PC-9 (cell line): ENCODE data around the gene SELPLG.

Experiments used
- EZH2 ChIP-seq: fragments of 200-600 bp; sonication (generic); IDR thresholded peaks from 2 replicates; pipeline ENCODE4 v1.8.0; 2017; ENCODE audit warnings: antibody characterized with exemption, low read depth
- TF ChIP-seq, protein P1 (sequence below): fragments of 200-600 bp; sonication (generic); conservative IDR thresholded peaks from 2 replicates; pipeline ENCODE4 v1.6.1; 2017; ENCODE audit warnings: mixed run types, antibody characterized with exemption, mild to moderate bottlenecking, moderate library complexity

DNA sequence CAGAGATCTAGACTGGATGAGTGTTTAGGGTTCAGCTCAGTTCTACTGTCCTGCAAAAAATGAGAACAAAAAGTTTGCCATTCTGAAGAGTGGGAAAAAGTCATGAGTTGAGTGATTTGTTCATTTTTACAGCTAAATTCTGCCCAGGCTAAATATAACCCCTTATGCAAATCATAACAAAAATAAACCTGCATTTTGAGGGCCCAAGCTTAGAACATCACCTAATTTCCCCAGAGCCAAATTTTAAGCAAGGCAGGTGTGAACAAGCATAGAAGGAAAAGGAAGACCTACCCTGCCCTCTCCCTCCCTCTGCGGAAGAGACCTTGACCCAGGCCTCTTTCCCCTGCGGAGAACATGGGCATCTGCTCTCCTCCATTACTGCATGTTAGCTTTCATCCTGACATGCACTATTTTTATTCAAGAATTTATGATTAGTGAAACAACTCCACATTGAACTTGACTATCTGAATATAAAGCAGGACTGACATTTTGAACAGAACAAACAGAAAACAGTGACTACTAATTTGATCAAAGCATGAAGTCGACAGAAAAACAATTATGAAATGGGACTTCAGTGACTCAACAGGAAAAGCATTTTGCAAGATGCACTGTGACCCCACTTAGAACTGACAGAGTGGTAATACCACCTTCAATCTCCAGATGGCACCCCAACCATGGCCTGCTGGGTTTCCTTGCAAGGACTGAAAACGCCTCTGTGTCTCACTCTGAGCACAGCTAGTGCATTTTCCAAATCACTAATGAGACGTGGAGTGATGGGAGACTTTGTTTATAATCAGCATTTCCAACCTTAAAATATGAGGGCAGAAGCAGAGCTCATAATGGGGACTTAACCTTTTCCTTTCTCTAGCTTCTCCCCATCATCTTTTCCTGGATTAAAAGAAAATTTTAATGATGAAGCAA, 30.9 kb upstream of the SELPLG start:
- TF ChIP-seq, protein P1, sequence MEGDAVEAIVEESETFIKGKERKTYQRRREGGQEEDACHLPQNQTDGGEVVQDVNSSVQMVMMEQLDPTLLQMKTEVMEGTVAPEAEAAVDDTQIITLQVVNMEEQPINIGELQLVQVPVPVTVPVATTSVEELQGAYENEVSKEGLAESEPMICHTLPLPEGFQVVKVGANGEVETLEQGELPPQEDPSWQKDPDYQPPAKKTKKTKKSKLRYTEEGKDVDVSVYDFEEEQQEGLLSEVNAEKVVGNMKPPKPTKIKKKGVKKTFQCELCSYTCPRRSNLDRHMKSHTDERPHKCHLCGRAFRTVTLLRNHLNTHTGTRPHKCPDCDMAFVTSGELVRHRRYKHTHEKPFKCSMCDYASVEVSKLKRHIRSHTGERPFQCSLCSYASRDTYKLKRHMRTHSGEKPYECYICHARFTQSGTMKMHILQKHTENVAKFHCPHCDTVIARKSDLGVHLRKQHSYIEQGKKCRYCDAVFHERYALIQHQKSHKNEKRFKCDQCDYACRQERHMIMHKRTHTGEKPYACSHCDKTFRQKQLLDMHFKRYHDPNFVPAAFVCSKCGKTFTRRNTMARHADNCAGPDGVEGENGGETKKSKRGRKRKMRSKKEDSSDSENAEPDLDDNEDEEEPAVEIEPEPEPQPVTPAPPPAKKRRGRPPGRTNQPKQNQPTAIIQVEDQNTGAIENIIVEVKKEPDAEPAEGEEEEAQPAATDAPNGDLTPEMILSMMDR = peak; percentile 95
- no peak for TF ChIP-seq EZH2
